Left lung (tissue), 10 donors: ENCODE measurements around the gene TTC21A. TPM values are rescaled to one million over a fixed set of nuclear protein-coding genes. Genes with fewer than 3 reads are reported as not detected.

Source experiments
- ATAC-seq: fragments of 200-7000 bp; cut with Tn5 transposase; one replicate; pipeline ENCODE4 v1.9.1; 2020; ENCODE audit warnings: moderate library complexity
- DNase-seq, 4 donors: peaks; one replicate each; pipeline ENCODE4 v3.0.0-alpha.2; 2013 to 2020
- H3K27ac ChIP-seq, 2 donors: fragments of 200-600 bp; sonication (generic) in 1 of 2; one replicate each; pipeline versions ENCODE4 v1.5.0 to v1.8.0; 2020 to 2021
- H3K27me3 ChIP-seq, 2 donors: fragments of 200-600 bp; sonication (generic) in 1 of 2; one replicate each; pipeline versions ENCODE4 v1.5.0 to v1.8.0; 2020 to 2021
- H3K36me3 ChIP-seq, 2 donors: fragments of 200-600 bp; sonication (generic) in 1 of 2; one replicate each; pipeline versions ENCODE4 v1.5.0 to v1.8.0; 2020 to 2021
- H3K4me1 ChIP-seq, 2 donors: fragments of 200-600 bp; one replicate each; pipeline ENCODE4 v1.8.0; 2021
- H3K4me3 ChIP-seq, 2 donors: fragments of 200-600 bp; sonication (generic) in 1 of 2; one replicate each; pipeline versions ENCODE4 v1.5.0 to v1.8.0; 2020 to 2021; ENCODE audit warnings: mild to moderate bottlenecking in 1 of 2
- H3K9me3 ChIP-seq, 2 donors: fragments of 200-600 bp; sonication (generic) in 1 of 2; one replicate each; pipeline versions ENCODE4 v1.5.0 to v1.8.0; 2020 to 2021
- CTCF ChIP-seq, 2 donors: fragments of 200-600 bp; sonication (generic) in 1 of 2; IDR thresholded peaks; one replicate each; pipeline versions ENCODE4 v1.5.0 to v1.8.0; 2021; ENCODE audit warnings: antibody characterized with exemption in 2 of 2
- intact Hi-C, 2 donors: fragments of 100-400 bp; cut with DNase I; formaldehyde crosslinking; loops; one replicate each; pipeline versions ENCODE4 v1.11.2 to v1.14.2; 2022
- polyA plus RNA-seq, 6 donors: library from polyadenylated mRNA; unstranded; fragments of 120-200 nt; gene quantifications; one replicate each; pipeline ENCODE4 v1.2.1, GENCODE V29; 2013; ENCODE audit not compliant: insufficient read length in 6 of 6
- total RNA-seq, 2 donors: library from RNA; stranded (reverse); fragmentation: NEBNext Ultra II Directional; extraction: Animal tissue kit (Norgen Biotek cat#: 25700); gene quantifications; one replicate each; pipeline ENCODE4 v1.2.1, GENCODE V29; 2021
- donor health status: DM: no; HTN: yes; CAD: no.
- donor health status: DM: no; HTN: no; CAD: no.

Gene TTC21A
- total and polyA plus RNA-seq, 8 donors: 7.1 to 21.8 (median 14.3) TPM

- Histone ChIP-seq H3K27ac (no peak overlapping the region), H3K9me3 (no peaks in the 10 kb centered on the region), H3K4me1 (peaks cover 10 to 42% of the 10 kb centered on the region in 2 donors), H3K36me3 (no peaks in the 10 kb centered on the region), H3K27me3 (no peaks in the 10 kb centered on the region), H3K4me3 (no peak overlapping the region)
- intact Hi-C loops: no loop called here
- ATAC-seq: no peak
- TF ChIP-seq CTCF (IDR thresholded peaks at IDR 0.05): no peak
- no peak for DNase-seq
Observed at GRCh38 chr3:39109086-39109485, 1.6 kb downstream of the TTC21A start.

GRCh38 chr3:39110041-39110639 is 2.7 kb downstream of the TTC21A start:
- Histone ChIP-seq H3K36me3 (no peaks in the 10 kb centered on the region), H3K9me3 (no peaks in the 10 kb centered on the region), H3K4me3 (no peak overlapping the region), H3K4me1 (peaks cover 10 to 31% of the 10 kb centered on the region in 2 donors), H3K27ac (no peak overlapping the region), H3K27me3 (no peaks in the 10 kb centered on the region)
- no peak for TF ChIP-seq CTCF (IDR thresholded peaks at IDR 0.05)
- ATAC-seq (no peak), DNase-seq (no peak)
- intact Hi-C loops: no loop called here

- no peak overlapping the region for H3K4me3 ChIP-seq
- no peak for DNase-seq
- intact Hi-C loops: no loop called here
- ATAC-seq: no peak
- H3K36me3 ChIP-seq: peaks cover 0 to 6% of the 10 kb centered on the region in 2 donors
- TF ChIP-seq CTCF (IDR thresholded peaks at IDR 0.05): no peak
- no peak overlapping the region for H3K27ac ChIP-seq
- peaks cover 4 to 15% of the 10 kb centered on the region in 2 donors for H3K4me1 ChIP-seq
- no peaks in the 10 kb centered on the region for H3K27me3 ChIP-seq
- H3K9me3 ChIP-seq: no peaks in the 10 kb centered on the region
Observed at GRCh38 chr3:39112113-39112512, 4.6 kb downstream of the TTC21A start.

GRCh38 chr3:39112535-39112934 is 5.1 kb downstream of the TTC21A start:
- no peak for TF ChIP-seq CTCF (IDR thresholded peaks at IDR 0.05)
- no peaks in the 10 kb centered on the region for H3K9me3 ChIP-seq
- H3K36me3 ChIP-seq: peaks cover 0 to 6% of the 10 kb centered on the region in 2 donors
- intact Hi-C loops: no loop called here
- H3K4me1 ChIP-seq: peaks cover 4 to 15% of the 10 kb centered on the region in 2 donors
- no peak overlapping the region for H3K4me3 ChIP-seq
- H3K27ac ChIP-seq: no peak overlapping the region
- DNase-seq: no peak
- no peak for ATAC-seq
- no peaks in the 10 kb centered on the region for H3K27me3 ChIP-seq

GRCh38 chr3:39113291-39113690 is 5.8 kb downstream of the TTC21A start:
- ATAC-seq (no peak), DNase-seq (no peak)
- peaks cover under 1 to 9% of the 10 kb centered on the region in 2 donors for H3K4me1 ChIP-seq
- intact Hi-C loops: no loop called here
- no peaks in the 10 kb centered on the region for H3K27me3 ChIP-seq
- no peaks in the 10 kb centered on the region for H3K9me3 ChIP-seq
- TF ChIP-seq CTCF (IDR thresholded peaks at IDR 0.05): no peak
- H3K4me3 ChIP-seq: no peak overlapping the region
- no peak overlapping the region for H3K27ac ChIP-seq
- peaks cover 0 to 11% of the 10 kb centered on the region in 2 donors for H3K36me3 ChIP-seq
